PC-9 (cell line): ENCODE data around the gene PIK3R6. TPM values are rescaled to one million over a fixed set of nuclear protein-coding genes. Genes with fewer than 3 reads are reported as not detected.

ENCODE experiments used
- BruUV-seq: library from RNA; stranded (reverse); fragments of 400-500 nt; replicated peaks from 2 replicates; lab custom pipeline; 2021; lab: Mats Ljungman, UMichigan
- CTCF ChIA-PET: fragments of 300-600 bp; sonication (Branson Sonifier 250); formaldehyde crosslinking; loops from one replicate; lab custom pipeline; 2022; ENCODE audit warnings: antibody characterized with exemption; lab: Charles Lee
- POLR2A ChIA-PET: fragments of 300-600 bp; sonication (Branson Sonifier 250); formaldehyde crosslinking; loops from one replicate; lab custom pipeline; 2022; ENCODE audit warnings: antibody characterized with exemption; ENCODE audit not compliant: unreplicated experiment; lab: Charles Lee
- DNase-seq, 2 experiments: peaks; one replicate each; pipeline versions ENCODE4 v3.0.0 to v3.0.0-alpha.2; 2015 to 2022; ENCODE audit warnings: mixed read lengths in 1 of 2
- H2AFZ ChIP-seq: fragments of 200-600 bp; sonication (generic); 2 replicates; pipeline ENCODE4 v1.8.1; 2017; ENCODE audit warnings: antibody characterized with exemption
- H3F3A ChIP-seq: fragments of 200-600 bp; sonication (generic); 2 replicates; pipeline ENCODE4 v1.8.1; 2017; ENCODE audit warnings: antibody characterized with exemption, mild to moderate bottlenecking, low read depth; ENCODE audit not compliant: insufficient read depth
- H3K27ac ChIP-seq: fragments of 200-600 bp; sonication (generic); 2 replicates; pipeline ENCODE4 v1.6.1; 2016; ENCODE audit warnings: mixed run types
- H3K27me3 ChIP-seq: fragments of 200-600 bp; sonication (generic); 2 replicates; pipeline ENCODE4 v1.6.1; 2016; ENCODE audit warnings: low read depth, mixed run types; ENCODE audit not compliant: insufficient read depth
- H3K36me3 ChIP-seq: fragments of 200-600 bp; sonication (generic); 2 replicates; pipeline ENCODE4 v1.6.1; 2016; ENCODE audit warnings: low read depth, mixed run types
- H3K4me1 ChIP-seq: fragments of 200-600 bp; sonication (generic); replicated peaks from 2 replicates; pipeline ENCODE4 v1.6.1; 2016; ENCODE audit warnings: mixed run types; ENCODE audit not compliant: insufficient read depth
- H3K4me2 ChIP-seq: fragments of 200-600 bp; sonication (generic); 2 replicates; pipeline ENCODE4 v1.6.1; 2017; ENCODE audit warnings: mixed run types
- H3K4me3 ChIP-seq: fragments of 200-600 bp; sonication (generic); 2 replicates; pipeline ENCODE4 v1.6.1; 2016; ENCODE audit warnings: mixed run types
- H3K79me2 ChIP-seq: fragments of 200-600 bp; sonication (generic); 2 replicates; pipeline ENCODE4 v1.6.1; 2017; ENCODE audit warnings: low read depth, mixed run types
- H3K9me2 ChIP-seq: fragments of 200-600 bp; sonication (generic); 2 replicates; pipeline ENCODE4 v1.8.1; 2017; ENCODE audit warnings: mild to moderate bottlenecking; ENCODE audit not compliant: insufficient read depth
- H3K9me3 ChIP-seq: fragments of 200-600 bp; sonication (generic); 2 replicates; pipeline ENCODE4 v1.8.1; 2016; ENCODE audit warnings: low read depth; ENCODE audit not compliant: insufficient read depth
- H4K20me1 ChIP-seq: fragments of 200-600 bp; sonication (generic); 2 replicates; pipeline ENCODE4 v1.8.1; 2017; ENCODE audit not compliant: insufficient read depth
- CTCF ChIP-seq: fragments of 200-600 bp; sonication (generic); conservative IDR thresholded peaks from 2 replicates; pipeline ENCODE4 v1.6.1; 2017; ENCODE audit warnings: mixed run types, antibody characterized with exemption, mild to moderate bottlenecking, moderate library complexity
- EZH2 ChIP-seq: fragments of 200-600 bp; sonication (generic); IDR thresholded peaks from 2 replicates; pipeline ENCODE4 v1.8.0; 2017; ENCODE audit warnings: antibody characterized with exemption, low read depth
- intact Hi-C: fragments of 100-400 bp; cut with micrococcal nuclease; formaldehyde crosslinking; loops from one replicate; pipeline ENCODE4 v1.10.0; 2022; ENCODE audit not compliant: unreplicated experiment
- total RNA-seq: library from RNA; stranded (reverse); gene quantifications from 2 replicates; pipeline ENCODE4 v1.2.3, GENCODE V29; 2021

Gene PIK3R6
- total RNA-seq, 1 experiment from 2014 or later: not detected

GRCh38 chr17:8875436-8875835 lies 8.0 kb upstream of the PIK3R6 start:
- H3K27me3 ChIP-seq: peaks cover 70% of the 10 kb centered on the region; the same call in 1 of the 2 replicates
- no peak overlapping the region for H2AFZ ChIP-seq
- no peak for TF ChIP-seq EZH2
- TF ChIP-seq CTCF: no peak
- BruUV-seq: no TSS peak
- H3K79me2 ChIP-seq: no peaks in the 10 kb centered on the region
- no peaks in the 10 kb centered on the region for H4K20me1 ChIP-seq
- H3K4me1 ChIP-seq: no peaks in the 10 kb centered on the region
- POLR2A ChIA-PET: no interaction called here
- intact Hi-C loops: no loop called here
- no peak overlapping the region for H3K4me2 ChIP-seq
- no peaks in the 10 kb centered on the region for H3K9me3 ChIP-seq
- DNase-seq: no peak
- H3F3A ChIP-seq: no peaks in the 10 kb centered on the region
- H3K4me3 ChIP-seq: no peak overlapping the region
- no peaks in the 10 kb centered on the region for H3K9me2 ChIP-seq
- H3K36me3 ChIP-seq: no peaks in the 10 kb centered on the region
- no peak overlapping the region for H3K27ac ChIP-seq
- CTCF ChIA-PET: no interaction called here

GRCh38 chr17:8873801-8874715 lies 6.6 kb upstream of the PIK3R6 start:
- Histone ChIP-seq H3K9me2 (no peaks in the 10 kb centered on the region), H3K4me1 (no peaks in the 10 kb centered on the region), H3K27ac (no peak overlapping the region), H4K20me1 (no peaks in the 10 kb centered on the region), H3K4me3 (no peak overlapping the region), H3K4me2 (no peak overlapping the region), H3K79me2 (no peaks in the 10 kb centered on the region), H2AFZ (no peak overlapping the region), H3K36me3 (no peaks in the 10 kb centered on the region), H3K27me3 (peaks cover 69% of the 10 kb centered on the region), H3K9me3 (no peaks in the 10 kb centered on the region), H3F3A (no peaks in the 10 kb centered on the region)
- TF ChIP-seq EZH2 (no peak), CTCF (no peak)
- intact Hi-C loops: no loop called here
- ChIA-PET POLR2A (no interaction called here), CTCF (no interaction called here)
- no peak for DNase-seq
- no TSS peak for BruUV-seq

- intact Hi-C loops: no loop called here
- Histone ChIP-seq H3K9me2 (no peaks in the 10 kb centered on the region), H3F3A (no peaks in the 10 kb centered on the region), H3K4me2 (no peak overlapping the region), H3K4me3 (no peak overlapping the region), H3K27me3 (peaks cover 72% of the 10 kb centered on the region), H3K36me3 (no peaks in the 10 kb centered on the region), H3K4me1 (no peaks in the 10 kb centered on the region), H3K79me2 (no peaks in the 10 kb centered on the region), H4K20me1 (no peaks in the 10 kb centered on the region), H3K27ac (no peak overlapping the region), H2AFZ (no peak overlapping the region), H3K9me3 (no peaks in the 10 kb centered on the region)
- POLR2A ChIA-PET: no interaction called here
- CTCF ChIA-PET: no interaction called here
- TF ChIP-seq EZH2: no peak
- no peak for TF ChIP-seq CTCF
- BruUV-seq: no TSS peak
- DNase-seq: no peak
These were observed 5.4 kb upstream of the PIK3R6 start for GRCh38 chr17:8872705-8873435.
